GM18511 (cell line): Measurements from ENCODE around the gene KIF2A.
A peak's percentile ranks its signal among the peaks of the same experiment; 100 is the strongest.

ENCODE experiments used
- ATAC-seq: cut with Tn5 transposase; IDR thresholded peaks from one replicate; pipeline ENCODE4 v1.9.1; 2021; ENCODE audit warnings: mild to moderate bottlenecking, moderate library complexity; ENCODE audit not compliant: unreplicated experiment

Gene KIF2A

DNA sequence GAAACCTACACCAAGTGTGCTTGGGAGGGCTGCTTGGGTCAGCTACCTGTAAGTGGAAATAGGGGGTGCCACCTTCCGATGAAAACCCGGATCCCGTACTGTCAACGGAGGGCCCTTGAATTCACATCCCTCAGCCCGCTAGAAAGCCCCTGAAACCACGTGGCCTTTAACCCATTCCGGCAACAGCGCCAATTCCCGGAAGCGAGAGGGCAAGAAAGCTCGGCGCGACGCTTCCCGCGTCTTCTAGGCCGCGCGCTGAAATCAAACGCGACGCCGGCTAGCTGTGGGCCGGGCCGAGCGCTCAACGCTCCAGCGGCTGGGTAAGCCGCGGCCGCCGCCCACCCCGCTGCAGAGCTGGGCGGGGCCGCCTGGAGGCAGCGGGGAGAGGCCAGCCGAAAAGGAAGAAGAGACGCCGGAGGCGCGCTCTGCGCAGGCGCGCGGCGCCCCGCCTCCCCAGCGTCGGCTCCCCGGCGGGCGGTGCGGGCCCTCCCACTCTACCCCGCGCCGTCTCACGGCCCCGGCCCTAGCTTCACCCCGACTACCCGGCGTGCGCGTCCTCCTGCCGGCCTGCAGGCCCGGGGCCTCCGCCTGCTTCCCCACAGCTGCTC, at the start of gene KIF2A:
TSS of gene KIF2A (plus strand) at position 492 of the 608 bp plus-strand sequence. CDS start 267 bp downstream, outside the sequence.
- peak; percentile 90 for ATAC-seq

DNA sequence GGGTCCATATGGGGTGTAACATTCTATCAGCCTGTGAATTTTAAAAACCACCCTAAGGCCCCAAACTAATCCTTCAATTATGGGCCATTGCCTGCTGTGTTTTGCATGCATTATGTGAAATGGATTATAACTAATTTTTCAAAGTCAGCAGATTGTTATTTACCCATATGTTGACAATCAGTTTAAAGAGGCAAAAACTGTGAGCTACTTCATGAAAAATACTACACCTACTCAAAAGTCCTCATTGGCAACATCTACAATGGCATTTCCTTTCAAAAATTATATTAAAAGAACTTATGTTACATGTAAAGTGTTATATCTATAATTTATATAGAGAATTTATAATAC, 49.0 kb upstream of the KIF2A start:
- ATAC-seq = no peak

DNA sequence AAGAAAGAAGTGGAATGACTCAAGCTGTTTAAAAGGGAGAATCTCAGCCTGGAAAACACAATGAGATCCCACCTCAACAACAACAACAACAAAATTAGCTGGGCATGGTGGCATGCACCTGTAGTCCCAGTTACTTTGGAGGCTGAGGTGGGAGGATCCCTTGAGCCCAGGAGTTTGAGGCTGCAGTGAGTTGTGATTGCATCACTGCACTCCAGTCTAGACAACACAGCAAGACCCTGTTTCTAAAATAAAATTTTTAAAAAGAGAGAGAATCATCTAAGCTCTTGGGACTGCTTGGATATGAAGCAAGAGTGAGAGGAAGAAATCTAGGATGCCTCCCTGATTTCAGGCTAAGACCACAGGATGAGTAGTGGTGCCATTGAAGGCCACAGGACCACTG, 47.4 kb upstream of the KIF2A start:
- no peak for ATAC-seq

DNA sequence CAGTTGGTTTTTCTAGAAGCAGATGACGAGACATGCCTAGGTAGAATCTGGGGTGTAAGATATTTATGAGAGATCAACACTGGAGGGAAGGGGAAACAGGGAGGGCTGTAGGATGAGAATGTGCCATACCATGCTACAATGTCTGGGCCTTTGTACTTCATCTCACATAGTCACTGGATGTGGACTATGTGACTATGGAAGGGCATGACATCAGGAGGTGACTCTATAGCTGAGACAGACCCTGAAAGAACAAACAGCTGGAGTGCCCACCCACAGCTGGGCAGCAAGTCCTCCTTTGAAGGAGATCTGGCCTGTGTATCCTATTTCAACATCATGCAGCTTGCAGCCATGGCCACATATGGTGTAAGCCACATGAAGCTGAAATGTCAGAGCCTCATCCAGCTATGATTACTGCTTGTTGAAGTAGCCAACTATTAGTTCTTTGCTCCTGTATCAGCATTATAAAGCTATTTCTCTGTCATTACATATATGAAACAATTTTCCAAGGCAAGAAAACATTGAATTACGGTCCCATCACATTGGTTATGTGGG, 46.2 kb upstream of the KIF2A start:
- no peak for ATAC-seq

DNA sequence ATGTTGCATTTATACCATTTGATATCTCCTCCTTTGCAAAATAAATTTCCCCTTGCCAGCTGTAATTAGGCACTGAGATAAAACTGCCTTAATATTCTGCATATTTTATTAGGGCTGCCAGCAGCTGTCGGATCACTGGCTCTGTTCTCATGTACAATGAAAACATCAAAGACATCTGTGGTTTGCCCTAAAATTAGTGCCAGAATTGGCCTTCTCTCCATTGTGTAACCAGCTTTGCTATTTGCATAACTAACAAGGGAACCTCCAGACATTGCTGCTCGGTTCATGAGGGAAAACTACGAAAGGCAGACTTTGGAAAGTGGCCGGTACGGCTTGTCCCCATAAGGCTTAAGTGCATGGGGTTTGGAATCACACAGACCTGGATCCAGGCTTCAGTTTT, 45.5 kb upstream of the KIF2A start:
- ATAC-seq = no peak

DNA sequence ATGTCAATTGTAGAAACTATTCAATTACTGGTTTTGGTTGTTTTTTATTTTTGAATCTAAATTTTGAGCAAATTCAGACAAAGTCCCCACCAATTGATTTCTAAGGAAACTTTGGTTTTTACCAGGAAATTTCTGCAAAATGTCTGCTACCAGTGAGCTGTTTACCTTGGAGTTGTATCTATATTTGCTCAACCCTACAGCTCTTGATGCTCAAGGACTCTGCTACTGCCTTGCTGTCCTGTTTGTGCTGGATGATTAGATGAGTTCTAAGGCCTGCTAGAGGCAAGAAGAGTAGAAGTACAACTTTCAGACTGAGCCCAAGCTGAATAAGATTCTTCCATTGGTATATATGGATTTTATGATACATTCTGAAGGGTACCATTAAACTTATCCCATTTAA, 42.6 kb upstream of the KIF2A start:
- no peak for ATAC-seq

DNA sequence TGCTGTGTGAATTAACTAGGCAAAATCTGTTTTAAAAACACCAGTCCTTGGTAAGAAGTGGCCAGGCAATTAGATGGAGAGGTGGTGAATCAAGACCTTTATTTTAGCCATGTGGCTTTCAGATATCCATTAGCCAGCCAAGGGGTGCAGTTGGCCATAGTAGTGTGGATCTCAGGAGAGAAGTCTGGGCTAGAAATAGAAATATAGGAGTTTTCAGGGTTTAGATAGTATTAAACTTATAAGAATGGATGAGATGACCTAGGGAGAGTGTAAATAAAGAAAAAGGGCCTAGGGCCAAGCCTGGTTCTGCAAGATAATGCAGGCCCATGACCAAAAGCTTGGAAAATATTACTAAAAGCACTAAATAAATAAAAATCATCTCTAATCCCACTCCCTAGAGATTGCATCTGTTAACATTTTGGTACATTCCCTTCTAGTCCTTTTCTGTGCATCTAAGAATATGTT, 40.3 kb upstream of the KIF2A start:
- no peak for ATAC-seq

DNA sequence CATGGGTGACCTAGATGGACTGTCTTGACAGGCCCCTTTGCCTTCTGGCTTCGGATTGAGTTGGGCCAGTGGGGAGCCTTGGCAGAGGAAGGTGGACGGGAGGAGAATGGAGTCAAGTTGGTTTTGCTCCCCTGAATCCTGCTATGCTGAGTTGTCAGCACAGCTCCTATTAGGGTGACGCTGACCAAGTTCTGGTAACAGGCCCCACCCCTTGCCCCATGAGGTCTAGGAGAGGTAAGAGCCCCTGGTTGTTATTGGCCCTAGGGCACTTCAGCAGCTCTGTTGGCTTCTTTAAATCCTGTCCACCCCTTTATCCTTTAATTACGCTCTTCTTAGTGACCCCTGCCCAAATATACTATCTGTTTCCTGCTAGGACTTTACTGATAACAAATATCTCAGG, 39.4 kb upstream of the KIF2A start:
- no peak for ATAC-seq

DNA sequence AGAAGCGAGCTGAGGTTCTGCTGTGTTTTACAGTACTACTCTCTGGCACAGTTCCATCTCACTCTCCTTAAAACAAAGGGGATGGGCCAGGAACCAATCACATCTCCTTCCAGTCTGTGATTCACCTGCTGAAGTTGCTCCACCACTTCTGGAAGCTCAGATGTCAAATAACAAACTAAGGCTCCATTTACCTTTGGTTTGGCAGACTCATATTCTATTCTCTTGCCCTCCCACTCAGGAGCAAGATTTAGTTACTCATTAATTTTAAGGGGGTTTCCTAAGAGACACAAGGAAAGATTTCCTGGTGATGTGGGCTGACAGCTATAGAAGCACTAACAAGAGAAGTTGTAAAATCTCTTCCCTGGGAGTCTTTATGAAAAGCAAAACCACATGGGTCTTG, 37.8 kb upstream of the KIF2A start:
- ATAC-seq = peak; percentile 69

DNA sequence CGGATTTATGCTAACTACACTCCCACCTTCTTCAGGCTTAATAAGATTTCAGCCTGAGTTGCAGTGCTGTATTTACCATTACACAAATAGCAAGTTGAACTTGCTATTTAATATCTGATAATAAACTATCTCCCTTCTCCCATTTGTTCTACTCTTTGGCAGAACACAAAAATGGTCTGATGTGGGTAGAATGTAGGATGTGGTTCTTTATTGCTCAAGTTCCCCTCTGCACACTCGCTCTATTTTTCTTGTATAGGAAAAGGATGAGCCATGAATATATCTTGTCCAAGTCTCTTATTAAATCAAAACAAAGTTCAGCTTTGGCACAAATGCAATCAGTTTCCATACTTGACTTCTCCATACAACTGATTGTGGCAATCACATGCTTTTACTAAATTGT, 37.2 kb upstream of the KIF2A start:
- ATAC-seq = no peak

DNA sequence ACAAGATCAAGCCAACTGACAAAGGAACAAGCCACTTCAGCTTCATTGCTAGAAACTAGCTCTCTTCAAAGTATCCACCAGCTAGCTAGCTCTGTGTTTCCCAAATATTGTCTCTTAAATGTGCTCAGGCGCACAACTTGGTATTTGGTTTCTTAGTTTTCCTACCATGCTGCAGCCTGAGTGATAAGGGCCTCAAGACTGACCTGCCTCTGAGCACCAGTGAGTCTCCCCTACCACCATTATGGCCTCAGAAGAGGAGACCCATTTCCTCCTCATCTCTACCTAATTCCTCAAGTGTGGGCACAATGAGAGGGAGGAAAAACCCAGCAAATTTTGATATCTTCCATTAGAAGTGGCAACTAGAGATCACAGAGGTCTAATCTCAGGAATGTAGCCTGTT, 34.6 kb upstream of the KIF2A start:
- no peak for ATAC-seq

DNA sequence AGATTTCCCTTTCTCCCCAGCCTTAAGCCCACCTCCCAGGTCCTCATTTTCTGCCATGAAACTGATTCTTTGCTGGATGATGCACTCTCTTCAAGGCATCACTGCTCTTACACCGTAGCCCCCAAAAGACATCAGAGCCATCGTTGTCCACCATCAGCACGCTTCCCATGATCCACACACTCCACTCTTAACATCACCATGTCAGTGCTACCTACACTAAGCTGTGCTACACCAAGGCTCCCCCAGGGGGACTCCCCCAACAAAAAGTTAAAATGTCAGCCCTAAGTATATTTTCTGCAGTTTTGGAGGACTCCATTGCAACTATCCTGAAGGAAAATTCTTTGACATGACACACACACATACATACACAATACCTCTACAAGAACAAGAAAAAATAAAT, 34.1 kb upstream of the KIF2A start:
- no peak for ATAC-seq

DNA sequence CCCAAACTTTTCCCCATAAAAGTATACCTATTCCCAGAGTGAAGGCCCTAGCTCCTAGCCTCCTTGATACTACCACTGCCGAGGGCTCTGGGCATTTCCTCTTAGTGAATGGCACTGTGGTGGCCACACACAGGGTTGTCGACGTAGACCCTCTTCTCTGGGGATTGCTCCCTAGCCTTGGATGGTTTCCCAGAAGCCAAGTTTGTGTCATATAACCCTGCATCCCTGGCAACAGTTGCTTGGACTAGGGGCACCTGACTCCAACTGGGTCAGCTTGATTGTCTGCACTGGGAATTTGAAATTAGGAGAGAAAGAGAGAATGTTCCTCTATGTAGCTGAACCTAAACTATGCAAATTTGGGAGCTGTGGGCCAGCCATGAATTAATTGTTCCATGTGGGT, 32.3 kb upstream of the KIF2A start:
- ATAC-seq = no peak

DNA sequence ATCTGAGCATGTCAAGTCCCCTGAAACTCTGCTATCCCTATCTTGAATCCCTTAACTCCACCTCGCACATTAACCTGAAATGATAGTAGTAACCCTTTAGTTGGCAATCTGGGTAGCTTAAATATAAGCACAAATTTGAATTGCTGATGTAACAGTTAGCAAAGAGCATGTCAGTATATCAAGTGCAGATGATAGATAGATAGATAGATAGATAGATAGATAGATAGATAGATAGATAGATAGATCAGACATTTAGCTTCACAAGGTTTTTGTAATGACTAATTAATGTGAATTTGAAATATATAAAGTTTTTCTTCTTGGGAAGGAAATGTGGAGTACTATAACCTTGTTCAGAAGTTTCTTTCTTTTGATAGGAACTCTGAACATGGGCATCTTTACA, 30.4 kb upstream of the KIF2A start:
- no peak for ATAC-seq

DNA sequence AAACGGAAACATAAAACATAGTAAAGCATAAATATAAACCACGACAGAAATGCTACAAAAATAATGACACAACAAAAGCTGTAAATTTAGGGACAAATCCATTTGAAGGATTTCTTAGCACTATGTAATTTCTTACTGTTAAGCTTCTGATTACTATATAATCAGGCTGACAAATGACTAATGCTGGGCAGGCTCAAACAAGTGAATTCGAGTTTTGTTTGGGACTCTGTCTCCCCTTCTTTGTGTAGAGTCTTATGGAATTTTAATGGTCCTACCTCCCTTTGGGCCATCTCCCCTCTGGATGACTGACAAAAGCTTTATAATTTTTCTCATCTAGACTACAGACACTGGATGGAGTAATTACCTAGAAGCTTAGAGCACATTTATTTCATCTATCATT, 24.6 kb upstream of the KIF2A start:
- no peak for ATAC-seq

DNA sequence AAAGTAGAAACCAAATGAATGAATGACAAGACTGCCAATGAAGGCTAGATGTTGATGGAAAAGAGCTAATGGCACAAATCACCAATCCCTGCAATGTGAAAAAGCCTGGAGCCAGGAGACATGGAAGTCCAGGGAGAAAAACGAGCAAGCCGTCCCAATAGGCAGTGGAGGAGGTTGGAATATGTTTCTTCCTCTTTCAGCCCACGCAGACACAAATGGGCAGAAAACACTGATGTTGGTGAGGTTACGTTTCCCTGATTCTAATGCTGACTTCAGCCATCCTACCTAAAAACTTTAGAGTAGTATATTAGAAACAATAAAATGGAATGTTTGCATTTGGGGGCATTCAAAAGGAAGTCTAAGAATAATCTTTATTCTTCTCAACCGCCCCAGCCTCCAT, 23.9 kb upstream of the KIF2A start:
- no peak for ATAC-seq

DNA sequence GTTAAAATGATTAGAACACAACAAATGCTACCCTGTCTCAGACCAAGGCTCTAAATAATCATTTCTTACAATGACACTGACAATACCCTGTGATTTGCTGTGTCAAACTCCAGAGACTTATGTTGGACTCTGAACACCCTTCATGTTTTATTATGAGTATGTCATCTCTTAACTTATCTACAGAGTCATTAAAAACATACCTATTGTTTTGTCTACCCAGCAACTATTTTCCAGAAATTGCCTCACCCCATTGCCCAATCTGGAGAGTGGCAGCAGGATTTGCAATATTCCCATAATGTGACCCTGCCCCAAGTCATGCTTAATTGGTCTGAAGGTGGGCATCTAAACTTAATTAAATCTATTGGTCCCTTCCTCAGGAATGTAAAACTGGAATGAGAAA, 23.0 kb upstream of the KIF2A start:
- ATAC-seq = no peak

DNA sequence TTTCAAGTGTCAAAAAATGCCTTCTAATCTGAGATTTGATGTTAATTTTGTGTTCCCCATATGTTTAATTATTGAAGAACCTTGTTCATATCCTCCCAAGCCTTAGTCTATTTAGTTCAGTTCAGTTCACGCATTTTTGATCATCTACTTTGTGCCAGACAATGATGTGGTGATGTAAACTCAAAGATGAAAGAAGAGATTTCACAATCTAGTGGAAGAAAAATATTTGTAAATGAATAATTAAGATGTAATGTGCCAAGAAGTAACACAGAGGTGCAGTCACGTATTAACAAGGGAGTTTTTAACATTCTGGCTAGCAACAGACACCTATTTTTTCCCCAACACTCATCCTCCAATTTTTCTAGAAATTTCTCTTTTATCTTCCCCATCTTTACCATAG, 22.1 kb upstream of the KIF2A start:
- ATAC-seq = no peak

DNA sequence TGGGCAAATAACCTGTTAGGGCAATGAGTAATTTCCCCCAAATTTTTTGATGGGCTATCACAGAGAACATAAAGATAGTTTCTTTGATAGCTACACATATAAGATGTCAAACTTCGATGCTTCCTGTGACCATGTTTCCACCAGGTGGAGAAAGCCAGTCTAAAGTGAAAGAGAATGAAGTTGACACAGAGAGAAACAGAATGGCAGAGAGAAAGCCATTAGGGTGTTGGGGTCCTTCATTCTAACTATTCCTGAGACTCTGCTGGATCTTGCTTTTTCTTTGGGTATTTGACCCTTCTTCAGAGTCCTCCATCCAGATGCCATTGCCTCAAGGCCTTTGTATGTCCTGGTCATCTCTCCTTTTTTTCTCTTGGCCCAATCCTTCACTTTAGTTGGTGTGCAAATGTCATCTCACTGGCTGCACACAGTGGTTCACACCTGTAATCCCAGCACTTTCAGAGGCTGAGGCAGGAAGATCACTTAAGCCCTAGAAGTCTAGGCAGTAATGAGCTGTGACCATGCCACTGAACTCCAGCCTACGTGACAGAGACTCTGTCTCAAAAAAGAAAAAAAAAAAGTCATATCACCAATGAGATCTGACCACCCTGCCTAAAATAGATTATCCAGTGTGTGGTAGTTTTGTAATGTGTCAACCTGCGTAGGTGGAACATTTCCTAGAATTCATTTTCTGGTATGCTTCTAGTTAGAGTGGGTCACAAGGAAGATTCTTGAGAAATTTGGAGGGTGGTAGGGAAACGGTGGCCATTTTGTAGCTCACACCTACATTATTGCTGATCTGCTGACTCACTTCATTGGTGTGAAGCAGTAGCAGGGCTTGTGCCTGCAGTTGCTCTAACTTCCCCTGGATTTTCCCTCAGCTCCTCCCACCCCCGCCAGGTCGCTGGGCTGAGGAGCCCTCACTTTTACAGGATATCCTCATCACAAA, 20.8 kb upstream of the KIF2A start:
- peak; percentile 88 for ATAC-seq

DNA sequence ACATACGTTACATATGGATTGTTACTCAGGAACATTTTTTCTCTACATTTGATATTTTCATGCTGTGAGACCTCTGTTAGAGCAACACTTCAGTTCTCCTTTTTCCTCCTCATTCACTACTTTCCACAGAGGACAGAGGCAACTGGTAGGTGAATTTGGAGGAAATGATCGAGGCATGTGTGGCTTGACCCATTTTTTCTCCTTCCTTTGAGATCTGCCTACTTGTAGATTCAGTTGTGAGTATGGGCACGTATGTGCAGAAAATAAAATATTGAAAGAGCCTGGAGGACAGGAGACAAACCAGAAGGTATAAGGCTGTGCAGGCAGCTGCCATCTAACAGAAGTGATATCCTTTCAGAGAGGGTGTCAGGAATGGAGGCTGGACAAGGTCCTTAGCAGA, 19.2 kb upstream of the KIF2A start:
- ATAC-seq = no peak

DNA sequence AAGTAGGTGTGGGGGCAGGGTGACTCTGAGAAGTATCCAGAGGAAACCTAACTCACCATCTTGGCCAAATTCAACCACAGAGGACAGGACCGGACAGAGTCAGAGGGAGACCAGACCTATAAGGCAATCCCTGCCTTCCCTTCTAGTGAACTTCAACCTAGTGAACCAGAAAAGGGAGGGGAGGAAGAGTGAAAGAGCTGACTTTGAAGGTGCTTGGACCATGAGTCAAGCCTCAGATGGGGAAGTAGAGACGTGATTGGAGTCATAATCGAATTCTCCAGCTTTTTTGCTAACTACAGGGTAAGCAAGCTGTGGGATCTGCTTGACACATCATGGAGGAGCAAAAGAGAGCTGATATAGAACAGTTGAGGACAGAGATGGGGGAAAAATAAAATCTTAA, 18.8 kb upstream of the KIF2A start:
- ATAC-seq = no peak

DNA sequence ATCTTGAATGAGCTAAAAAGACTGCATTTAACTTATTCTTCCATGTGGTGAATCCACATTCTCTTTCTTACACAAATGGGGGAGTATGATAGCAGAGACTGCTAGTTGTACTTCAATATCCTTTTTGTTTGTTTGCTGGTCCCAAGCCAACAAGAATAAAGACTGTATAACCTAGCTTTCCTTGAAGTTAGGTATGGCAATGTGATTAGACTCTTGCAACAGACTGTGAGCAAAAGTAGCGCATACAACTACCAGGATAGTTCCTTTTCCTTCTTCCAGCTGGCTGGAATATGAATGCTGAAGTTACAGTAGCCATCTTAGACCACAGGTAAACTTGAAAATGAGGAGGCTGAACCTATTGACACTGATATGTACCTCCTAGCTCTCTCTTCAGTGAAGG, 17.9 kb upstream of the KIF2A start:
- no peak for ATAC-seq
